Right atrium auricular region (tissue), 2 donors: ENCODE measurements around the gene ZNF407. TPM values are rescaled to one million over a fixed set of nuclear protein-coding genes. Genes with fewer than 3 reads are reported as not detected.

ENCODE experiments used
- DNase-seq: peaks from one replicate; pipeline ENCODE4 v3.0.0-alpha.2; 2019; ENCODE audit warnings: low spot score
- H3K27ac ChIP-seq, 2 donors: fragments of 200-600 bp; sonication (generic); 1 replicate in 1 of 2; 2 replicates in 1 of 2; pipeline ENCODE4 v1.5.1; 2016 to 2019
- H3K27me3 ChIP-seq, 2 donors: fragments of 200-600 bp; sonication (generic); one replicate each; pipeline versions ENCODE4 v1.5.1 to v1.6.0; 2017 to 2019
- H3K36me3 ChIP-seq: fragments of 200-600 bp; sonication (generic); one replicate; pipeline ENCODE4 v1.5.1; 2016
- H3K4me1 ChIP-seq, 2 donors: fragments of 200-600 bp; sonication (generic); one replicate each; pipeline versions ENCODE4 v1.5.1 to v1.6.0; 2017 to 2019
- H3K4me3 ChIP-seq, 2 donors: fragments of 200-600 bp; sonication (generic); 1 replicate in 1 of 2; 2 replicates in 1 of 2; pipeline ENCODE4 v1.5.1; 2017 to 2019; ENCODE audit warnings: mild to moderate bottlenecking in 1 of 2, moderate library complexity in 1 of 2
- H3K9me3 ChIP-seq, 2 donors: fragments of 200-600 bp; sonication (generic); one replicate each; pipeline ENCODE4 v1.5.1; 2019
- CTCF ChIP-seq, 2 donors: fragments of 200-600 bp; sonication (generic); IDR thresholded peaks; one replicate each; pipeline ENCODE4 v1.5.1; 2019; ENCODE audit warnings: antibody characterized with exemption in 2 of 2
- total RNA-seq, 2 donors: library from RNA; depleted of rRNA; stranded (reverse); fragments of >200 nt; gene quantifications; one replicate each; pipeline ENCODE4 v1.1.0, GENCODE V29; 2016

The ZNF407 gene
- total RNA-seq, 2 donors from 2014 or later: 7.8 to 8.7 TPM

GRCh38 chr18:74806700-74807416, 209.2 kb downstream of the ZNF407 start:
- H3K4me1 ChIP-seq: peaks cover 0 to 11% of the 10 kb centered on the region in 2 donors
- no peaks in the 10 kb centered on the region for H3K9me3 ChIP-seq
- TF ChIP-seq CTCF (IDR thresholded peaks at IDR 0.05): no peak
- no peak overlapping the region for H3K4me3 ChIP-seq
- H3K27ac ChIP-seq: peak overlapping the region in 1 of 2 donors; percentile 60
- H3K27me3 ChIP-seq: no peaks in the 10 kb centered on the region
- H3K36me3 ChIP-seq: no peaks in the 10 kb centered on the region
- DNase-seq: no peak

GRCh38 chr18:74817576-74817975, 219.9 kb downstream of the ZNF407 start:
- no peak overlapping the region for H3K27ac ChIP-seq
- no peak for TF ChIP-seq CTCF (IDR thresholded peaks at IDR 0.05)
- no peaks in the 10 kb centered on the region for H3K9me3 ChIP-seq
- H3K4me1 ChIP-seq: no peaks in the 10 kb centered on the region
- H3K36me3 ChIP-seq: no peaks in the 10 kb centered on the region
- H3K4me3 ChIP-seq: no peak overlapping the region
- H3K27me3 ChIP-seq: no peaks in the 10 kb centered on the region
- DNase-seq: no peak

GRCh38 chr18:74818516-74819175, 221.0 kb downstream of the ZNF407 start:
- Histone ChIP-seq H3K4me3 (no peak overlapping the region), H3K9me3 (no peaks in the 10 kb centered on the region), H3K27ac (no peak overlapping the region), H3K4me1 (no peaks in the 10 kb centered on the region), H3K36me3 (no peaks in the 10 kb centered on the region), H3K27me3 (no peaks in the 10 kb centered on the region)
- TF ChIP-seq CTCF (IDR thresholded peaks at IDR 0.05): no peak
- no peak for DNase-seq

GRCh38 chr18:74819433-74820059, 221.9 kb downstream of the ZNF407 start:
- no peaks in the 10 kb centered on the region for H3K9me3 ChIP-seq
- TF ChIP-seq CTCF (IDR thresholded peaks at IDR 0.05): peak in 1 of 2 donors; percentile 28

GRCh38 chr18:74820160-74820780, 222.6 kb downstream of the ZNF407 start:
- Histone ChIP-seq H3K36me3 (no peaks in the 10 kb centered on the region), H3K27me3 (no peaks in the 10 kb centered on the region), H3K4me1 (no peaks in the 10 kb centered on the region), H3K9me3 (no peaks in the 10 kb centered on the region), H3K27ac (no peak overlapping the region), H3K4me3 (no peak overlapping the region)
- TF ChIP-seq CTCF (IDR thresholded peaks at IDR 0.05): no peak
- no peak for DNase-seq

More at GRCh38 chr18:74819433-74820059, 221.9 kb downstream of the ZNF407 start:
- no peak for DNase-seq
- Histone ChIP-seq H3K27ac (no peak overlapping the region), H3K4me1 (no peaks in the 10 kb centered on the region), H3K27me3 (no peaks in the 10 kb centered on the region), H3K36me3 (no peaks in the 10 kb centered on the region), H3K4me3 (no peak overlapping the region)
